ENCODE data around the gene WWOX.

GRCh38 chr16:79079656-79080420 is 980.4 kb downstream of the WWOX start:
- TF ChIP-seq CTCF (IDR thresholded peaks at IDR 0.05), result no peak
- no peak for TF ChIP-seq POLR2A (IDR thresholded peaks at IDR 0.05)
